ENCODE measurements around the gene MIOS. TPM values are rescaled to one million over a fixed set of nuclear protein-coding genes. Genes with fewer than 3 reads are reported as not detected.

Gene MIOS
- total and polyA plus RNA-seq, 2 of the 8 experiments (the other 6 are each of a cell fraction or from before 2014, with no cell fraction given), result 15.5 to 50.7 TPM

DNA sequence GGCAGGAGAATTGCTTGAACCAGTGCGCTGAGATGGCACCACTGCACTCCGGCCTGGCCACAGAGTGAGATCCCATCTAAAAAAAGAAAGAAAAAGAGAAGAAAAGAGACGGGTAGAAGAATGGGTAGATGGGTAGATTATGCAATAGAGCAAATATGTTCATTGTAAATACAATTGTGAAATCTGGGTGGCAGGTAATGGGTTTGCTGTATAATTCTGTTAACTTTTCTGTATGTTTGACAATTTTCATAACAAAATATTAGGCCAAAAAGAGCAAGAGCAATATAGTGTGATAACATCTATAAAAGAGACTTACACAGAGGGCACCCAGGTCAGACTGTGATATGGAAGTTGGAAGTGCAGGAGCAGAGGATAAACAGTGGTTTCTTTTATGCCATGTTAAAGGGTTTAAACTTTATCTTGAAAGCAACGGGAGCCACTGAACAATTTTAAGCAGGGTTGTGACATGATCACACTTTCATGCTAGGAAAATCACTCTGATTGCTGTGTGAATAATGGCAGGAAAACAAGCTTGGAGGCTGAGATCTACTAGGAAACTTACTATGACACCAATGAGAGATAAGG is 24.3 kb upstream of the MIOS start:
- no peak overlapping the region for H4K5ac ChIP-seq (ENCODE audit: insufficient read length, low read depth, low read length)
- H3K4me1 ChIP-seq (replicated peaks in 1 of 4; ENCODE audit: control insufficient read depth in 3 of 4, insufficient read depth in 4 of 4, low read length in 3 of 4), result no peaks in the 10 kb centered on the region
- no peak overlapping the region for H3K56ac ChIP-seq (replicated peaks; ENCODE audit: insufficient read length, low read depth, low read length)
- no peaks in the 10 kb centered on the region for H4K20me1 ChIP-seq (replicated peaks in 1 of 2; ENCODE audit: control insufficient read depth in 1 of 2, insufficient read depth in 2 of 2, low read length in 2 of 2)
- no peak overlapping the region for H3K14ac ChIP-seq (ENCODE audit: insufficient read length)
- H3K36me3 ChIP-seq (ENCODE audit: control insufficient read depth in 2 of 4, insufficient read depth in 4 of 4, low read length in 3 of 4), result no peaks in the 10 kb centered on the region
- H2BK15ac ChIP-seq (ENCODE audit: low read length), result no peak overlapping the region
- H3K23me2 ChIP-seq (ENCODE audit: low read depth, low read length), result no peaks in the 10 kb centered on the region
- no peak overlapping the region for H4K91ac ChIP-seq (replicated peaks; ENCODE audit: insufficient read length, low read length)
- no peaks in the 10 kb centered on the region for H3K27me3 ChIP-seq (replicated peaks in 1 of 4; ENCODE audit: control insufficient read depth in 3 of 4, extremely low read depth in 1 of 4, insufficient read depth in 3 of 4, low read length in 3 of 4)
- no peak overlapping the region for H2BK5ac ChIP-seq (ENCODE audit: low read depth, low read length)
- H3K79me2 ChIP-seq (ENCODE audit: control insufficient read depth in 1 of 2, insufficient read depth in 2 of 2, low read length in 2 of 2), result no peaks in the 10 kb centered on the region
- 88 to 100% methylated on average over 1 to 4 of the region's 4 CpGs for WGBS, 2 experiments (ENCODE audit: extremely low coverage in 1 of 2, insufficient coverage in 1 of 2, insufficient read length in 1 of 2, insufficient replicate concordance in 2 of 2, low coverage in 1 of 2, low lambda C conversion rate in 2 of 2, missing lambda C conversion rate in 1 of 2)
- H3K9me3 ChIP-seq (ENCODE audit: insufficient read depth in 2 of 2, low read depth in 1 of 2, low read length in 1 of 2), result no peaks in the 10 kb centered on the region
- no peak overlapping the region for H3K23ac ChIP-seq (ENCODE audit: insufficient read length)
- no peak overlapping the region for H3K18ac ChIP-seq (ENCODE audit: extremely low read depth, low read length)
- ChIA-PET POLR2A (ENCODE audit: partially characterized antibody) (no interaction called here), CTCF (ENCODE audit: partially characterized antibody) (interaction anchor here (0.6 to 2.1 kb wide), 9 partner anchors 8 to 739 kb away, joined by 3 to 20 read pairs (median 3); no protein-coding TSS in a partner anchor)
- no peak overlapping the region for H2AFZ ChIP-seq (ENCODE audit: low read length)
- no peak overlapping the region for H3K4me2 ChIP-seq (ENCODE audit: insufficient read depth in 1 of 2, low read depth in 2 of 2, low read length in 2 of 2)
- no peak overlapping the region for H2BK12ac ChIP-seq (ENCODE audit: low read depth, low read length)
- no peak overlapping the region for H2BK20ac ChIP-seq (ENCODE audit: low read length)
- H3K9ac ChIP-seq (replicated peaks in 1 of 4; ENCODE audit: extremely low read depth in 1 of 4, low read depth in 3 of 4, low read length in 3 of 4), result no peak overlapping the region
- no peak for DNase-seq (ENCODE audit: low read depth in 1 of 2, low spot score in 2 of 2)
- no peaks in the 10 kb centered on the region for H3K79me1 ChIP-seq (ENCODE audit: low read depth, low read length)
- H2BK120ac ChIP-seq (replicated peaks; ENCODE audit: low read depth, low read length), result no peak overlapping the region
- no peak overlapping the region for H3K4ac ChIP-seq (replicated peaks; ENCODE audit: insufficient read length, low read depth, low read length)
- no peak overlapping the region for H2AK5ac ChIP-seq (ENCODE audit: low read depth, low read length)
- no peak overlapping the region for H3K4me3 ChIP-seq (ENCODE audit: extremely low read depth in 1 of 4, insufficient read depth in 2 of 4, low read depth in 3 of 4, low read length in 4 of 4)
- no peak overlapping the region for H4K8ac ChIP-seq (ENCODE audit: extremely low read depth, insufficient read depth, low read length)
- no peak overlapping the region for H3K27ac ChIP-seq (ENCODE audit: low read depth, low read length)
- no peak for FAIRE-seq
- TF ChIP-seq, protein P1, sequence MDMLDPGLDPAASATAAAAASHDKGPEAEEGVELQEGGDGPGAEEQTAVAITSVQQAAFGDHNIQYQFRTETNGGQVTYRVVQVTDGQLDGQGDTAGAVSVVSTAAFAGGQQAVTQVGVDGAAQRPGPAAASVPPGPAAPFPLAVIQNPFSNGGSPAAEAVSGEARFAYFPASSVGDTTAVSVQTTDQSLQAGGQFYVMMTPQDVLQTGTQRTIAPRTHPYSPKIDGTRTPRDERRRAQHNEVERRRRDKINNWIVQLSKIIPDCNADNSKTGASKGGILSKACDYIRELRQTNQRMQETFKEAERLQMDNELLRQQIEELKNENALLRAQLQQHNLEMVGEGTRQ (IDR thresholded peaks at IDR 0.05; ENCODE audit: low read length), result no peak
- no peak for TF ChIP-seq EZH2 (IDR thresholded peaks at IDR 0.05; ENCODE audit: low read depth, low read length, severe bottlenecking)
- no peak for TF ChIP-seq CTCF (IDR thresholded peaks at IDR 0.05; ENCODE audit: control extremely low read depth in 1 of 3, insufficient read depth in 1 of 3, low read depth in 1 of 3, low read length in 3 of 3)
- no peak for TF ChIP-seq HDAC2 (IDR thresholded peaks at IDR 0.05; ENCODE audit: borderline replicate concordance in 1 of 2, low read depth in 2 of 2, low read length in 2 of 2)
- no peak for TF ChIP-seq SP1 (IDR thresholded peaks at IDR 0.05; ENCODE audit: low read depth, low read length)
- no peak for TF ChIP-seq SIX5 (IDR thresholded peaks at IDR 0.05; ENCODE audit: low read depth, low read length)
- TF ChIP-seq KDM5A (IDR thresholded peaks at IDR 0.05; ENCODE audit: low read length), result no peak

Measured in H1 (cell line).